ENCODE data around the gene MOK.

DNA sequence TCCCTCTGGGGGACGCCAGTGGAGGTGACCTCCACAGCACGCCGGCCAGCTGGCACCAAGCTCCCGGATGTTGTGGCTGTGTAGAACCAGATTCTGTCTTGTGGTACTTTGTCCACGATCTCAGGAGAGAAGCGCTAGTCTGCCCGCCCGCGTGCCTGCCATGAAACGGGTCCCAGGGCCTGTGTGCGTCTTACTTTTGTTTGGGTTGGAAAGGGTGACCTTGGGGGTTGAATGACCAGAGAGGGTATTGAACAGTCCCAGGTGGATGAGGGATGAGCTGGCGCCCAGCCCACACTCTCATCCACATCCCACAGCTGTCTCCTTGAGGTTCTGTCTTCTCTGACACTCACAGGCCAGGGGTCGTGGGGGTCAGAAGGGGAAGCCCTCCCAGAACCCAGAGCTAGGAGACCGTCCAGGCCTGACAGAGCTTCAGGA, 87.0 kb downstream of the MOK start:
- TF ChIP-seq CTCF (IDR thresholded peaks at IDR 0.05; ENCODE audit: poor library complexity, severe bottlenecking), result no peak
- no peak for TF ChIP-seq SMC3 (conservative IDR thresholded peaks at IDR 0.05; ENCODE audit: poor library complexity)
- TF ChIP-seq EZH2 (IDR thresholded peaks at IDR 0.05; ENCODE audit: borderline replicate concordance, insufficient read depth, low read length, poor library complexity, severe bottlenecking), result no peak
- TF ChIP-seq POLR2AphosphoS5 (IDR thresholded peaks at IDR 0.05), result no peak
- TF ChIP-seq MXI1 (conservative IDR thresholded peaks at IDR 0.05; ENCODE audit: poor library complexity, severe bottlenecking), result no peak
- TF ChIP-seq EP300 (conservative IDR thresholded peaks at IDR 0.05; ENCODE audit: poor library complexity, severe bottlenecking), result no peak
- no peak for TF ChIP-seq RAD21 (conservative IDR thresholded peaks at IDR 0.05)
- no peak for TF ChIP-seq TAF1 (IDR thresholded peaks at IDR 0.05; ENCODE audit: low read depth)
- TF ChIP-seq REST (IDR thresholded peaks at IDR 0.05; ENCODE audit: borderline replicate concordance), result no peak

All from neural cell (in vitro differentiated cells).